ENCODE data around the gene BCLAF3. TPM values are rescaled to one million over a fixed set of nuclear protein-coding genes. Genes with fewer than 3 reads are reported as not detected.

The BCLAF3 gene
- total RNA-seq, 1 experiment from 2014 or later, result 5.7 TPM

DNA sequence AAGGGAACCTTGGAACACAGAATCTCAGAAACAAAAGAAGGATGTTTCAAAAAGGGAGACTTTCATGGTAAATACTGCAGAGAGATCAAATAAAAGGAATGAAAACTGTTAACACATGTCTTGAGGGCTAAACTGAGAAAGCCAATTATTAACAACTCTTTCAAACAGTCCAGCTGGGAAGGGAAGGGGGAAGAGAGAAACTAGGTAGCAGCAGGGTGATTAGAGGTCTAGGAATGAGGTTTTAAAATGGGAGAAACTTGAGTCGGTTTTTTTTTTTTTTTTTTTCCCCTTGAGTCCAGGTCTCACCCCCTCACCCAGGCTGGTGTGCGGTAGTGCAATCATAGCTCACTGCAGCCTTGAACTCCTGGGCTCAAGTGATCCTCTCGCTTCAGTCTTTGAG, 4.3 kb downstream of the BCLAF3 start:
- no peaks in the 10 kb centered on the region for H3K27me3 ChIP-seq (replicated peaks; ENCODE audit: control insufficient read depth, insufficient read depth, low read length)
- H3K9me3 Mint-ChIP-seq (ENCODE audit: unreplicated experiment), result no peaks in the 10 kb centered on the region
- peaks cover 10% of the 10 kb centered on the region for H3K36me3 Mint-ChIP-seq (ENCODE audit: insufficient read depth, unreplicated experiment)
- H3K4me1 Mint-ChIP-seq (ENCODE audit: low read depth, unreplicated experiment), result peaks cover 17% of the 10 kb centered on the region
- no peak overlapping the region for H3K27ac Mint-ChIP-seq (ENCODE audit: unreplicated experiment)
- POLR2A ChIA-PET, result no interaction called here
- no peaks in the 10 kb centered on the region for H3K4me1 ChIP-seq
- CTCF ChIA-PET, result interaction anchor here (0.6 to 0.7 kb wide), 2 partner anchors 19 to 59 kb away, joined by 3 to 4 read pairs; no protein-coding TSS in a partner anchor
- no peaks in the 10 kb centered on the region for H3K36me3 ChIP-seq (ENCODE audit: control insufficient read depth, insufficient read depth, low read length)
- no TSS peak for BruUV-seq (replicated peaks)
- H3K27me3 Mint-ChIP-seq (ENCODE audit: insufficient read depth, unreplicated experiment), result no peaks in the 10 kb centered on the region
- TF ChIP-seq, protein P1, sequence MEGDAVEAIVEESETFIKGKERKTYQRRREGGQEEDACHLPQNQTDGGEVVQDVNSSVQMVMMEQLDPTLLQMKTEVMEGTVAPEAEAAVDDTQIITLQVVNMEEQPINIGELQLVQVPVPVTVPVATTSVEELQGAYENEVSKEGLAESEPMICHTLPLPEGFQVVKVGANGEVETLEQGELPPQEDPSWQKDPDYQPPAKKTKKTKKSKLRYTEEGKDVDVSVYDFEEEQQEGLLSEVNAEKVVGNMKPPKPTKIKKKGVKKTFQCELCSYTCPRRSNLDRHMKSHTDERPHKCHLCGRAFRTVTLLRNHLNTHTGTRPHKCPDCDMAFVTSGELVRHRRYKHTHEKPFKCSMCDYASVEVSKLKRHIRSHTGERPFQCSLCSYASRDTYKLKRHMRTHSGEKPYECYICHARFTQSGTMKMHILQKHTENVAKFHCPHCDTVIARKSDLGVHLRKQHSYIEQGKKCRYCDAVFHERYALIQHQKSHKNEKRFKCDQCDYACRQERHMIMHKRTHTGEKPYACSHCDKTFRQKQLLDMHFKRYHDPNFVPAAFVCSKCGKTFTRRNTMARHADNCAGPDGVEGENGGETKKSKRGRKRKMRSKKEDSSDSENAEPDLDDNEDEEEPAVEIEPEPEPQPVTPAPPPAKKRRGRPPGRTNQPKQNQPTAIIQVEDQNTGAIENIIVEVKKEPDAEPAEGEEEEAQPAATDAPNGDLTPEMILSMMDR (IDR thresholded peaks at IDR 0.05; ENCODE audit: insufficient read depth in 1 of 2, low read depth in 1 of 2, low read length in 1 of 2, severe bottlenecking in 1 of 2, unreplicated experiment in 1 of 2), result no peak
- H3K9me3 ChIP-seq, result no peaks in the 10 kb centered on the region
- no peak for DNase-seq
- intact Hi-C loops (cut with micrococcal nuclease; ENCODE audit: unreplicated experiment), result no loop called here
- no peak overlapping the region for H3K4me3 ChIP-seq (ENCODE audit: low read depth, low read length)
- no peak overlapping the region for H3K4me3 Mint-ChIP-seq (ENCODE audit: unreplicated experiment)

DNA sequence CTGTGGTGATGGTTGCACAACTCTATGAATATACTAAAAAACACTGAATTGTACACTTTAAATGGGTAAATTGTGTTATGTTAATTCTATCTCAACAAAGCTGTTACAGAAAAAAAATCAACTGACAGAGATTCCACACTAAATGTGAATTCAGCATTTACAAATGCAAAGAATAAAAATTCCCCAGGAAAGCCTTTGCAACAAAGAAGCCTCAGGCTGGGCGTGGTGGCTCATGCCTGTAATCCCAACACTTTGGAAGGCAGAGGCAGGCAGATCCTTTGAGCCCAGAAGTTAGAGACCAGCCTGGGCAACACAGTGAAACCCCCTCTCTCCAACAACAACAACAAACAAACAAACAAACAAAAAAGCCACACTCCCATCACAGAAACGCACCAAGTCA, 8.9 kb downstream of the BCLAF3 start:
- no peaks in the 10 kb centered on the region for H3K9me3 ChIP-seq
- no peaks in the 10 kb centered on the region for H3K36me3 ChIP-seq (ENCODE audit: control insufficient read depth, insufficient read depth, low read length)
- TF ChIP-seq, protein P1 (IDR thresholded peaks at IDR 0.05; ENCODE audit: insufficient read depth in 1 of 2, low read depth in 1 of 2, low read length in 1 of 2, severe bottlenecking in 1 of 2, unreplicated experiment in 1 of 2), result no peak
- no peak overlapping the region for H3K27ac Mint-ChIP-seq (ENCODE audit: unreplicated experiment)
- BruUV-seq (replicated peaks), result no TSS peak
- peaks cover 18% of the 10 kb centered on the region for H3K4me1 Mint-ChIP-seq (ENCODE audit: low read depth, unreplicated experiment)
- DNase-seq, result no peak
- H3K4me3 ChIP-seq (ENCODE audit: low read depth, low read length), result no peak overlapping the region
- intact Hi-C loops (cut with micrococcal nuclease; ENCODE audit: unreplicated experiment), result no loop called here
- H3K27me3 ChIP-seq (replicated peaks; ENCODE audit: control insufficient read depth, insufficient read depth, low read length), result no peaks in the 10 kb centered on the region
- no peaks in the 10 kb centered on the region for H3K9me3 Mint-ChIP-seq (ENCODE audit: unreplicated experiment)
- ChIA-PET CTCF (interaction anchor here (0.6 kb wide), 1 partner anchor 79 kb away, joined by 4 read pairs; no protein-coding TSS in a partner anchor), POLR2A (no interaction called here)
- H3K4me1 ChIP-seq, result no peaks in the 10 kb centered on the region
- H3K27me3 Mint-ChIP-seq (ENCODE audit: insufficient read depth, unreplicated experiment), result no peaks in the 10 kb centered on the region
- H3K36me3 Mint-ChIP-seq (ENCODE audit: insufficient read depth, unreplicated experiment), result peaks cover 12% of the 10 kb centered on the region
- H3K4me3 Mint-ChIP-seq (ENCODE audit: unreplicated experiment), result no peak overlapping the region

DNA sequence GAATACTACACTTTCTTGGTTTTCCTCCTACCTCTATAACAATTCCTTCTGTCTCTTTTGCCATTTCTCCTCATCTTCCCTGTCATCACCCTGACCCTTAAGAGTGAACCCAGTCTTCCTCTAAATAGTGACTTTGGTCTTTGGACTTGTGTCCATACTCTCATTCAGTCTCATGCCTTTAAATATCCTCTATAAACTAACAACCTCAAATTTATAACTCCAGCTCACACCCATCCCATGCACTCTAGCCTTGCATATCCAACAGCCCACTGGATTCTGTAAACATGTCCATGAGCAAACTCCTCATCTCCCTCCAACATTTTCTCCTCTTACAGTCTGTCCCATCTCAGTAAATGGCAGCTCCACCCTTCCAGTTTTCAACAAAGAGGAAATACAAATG, 15.0 kb downstream of the BCLAF3 start:
- H3K4me1 ChIP-seq, result no peaks in the 10 kb centered on the region
- H3K4me1 Mint-ChIP-seq (ENCODE audit: low read depth, unreplicated experiment), result peaks cover 12% of the 10 kb centered on the region
- CTCF ChIA-PET, result no interaction called here
- H3K4me3 ChIP-seq (ENCODE audit: low read depth, low read length), result no peak overlapping the region
- H3K36me3 Mint-ChIP-seq (ENCODE audit: insufficient read depth, unreplicated experiment), result peaks cover 5% of the 10 kb centered on the region
- no peaks in the 10 kb centered on the region for H3K9me3 ChIP-seq
- no peaks in the 10 kb centered on the region for H3K9me3 Mint-ChIP-seq (ENCODE audit: unreplicated experiment)
- H3K4me3 Mint-ChIP-seq (ENCODE audit: unreplicated experiment), result no peak overlapping the region
- TF ChIP-seq, protein P1 (IDR thresholded peaks at IDR 0.05; ENCODE audit: insufficient read depth in 1 of 2, low read depth in 1 of 2, low read length in 1 of 2, severe bottlenecking in 1 of 2, unreplicated experiment in 1 of 2), result no peak
- H3K27me3 Mint-ChIP-seq (ENCODE audit: insufficient read depth, unreplicated experiment), result no peaks in the 10 kb centered on the region
- no peaks in the 10 kb centered on the region for H3K27me3 ChIP-seq (replicated peaks; ENCODE audit: control insufficient read depth, insufficient read depth, low read length)
- DNase-seq, result no peak
- intact Hi-C loops (cut with micrococcal nuclease; ENCODE audit: unreplicated experiment), result no loop called here
- H3K27ac Mint-ChIP-seq (ENCODE audit: unreplicated experiment), result peak overlapping the region; percentile 66
- BruUV-seq (replicated peaks), result no TSS peak
- POLR2A ChIA-PET, result no interaction called here
- no peaks in the 10 kb centered on the region for H3K36me3 ChIP-seq (ENCODE audit: control insufficient read depth, insufficient read depth, low read length)

Data from Caco-2 (cell line).